HG02970 (cell line): ENCODE data around the gene LOX.

Source experiments
- ATAC-seq: cut with Tn5 transposase; IDR thresholded peaks from one replicate; pipeline ENCODE4 v1.9.1; 2021; ENCODE audit warnings: mild to moderate bottlenecking, moderate library complexity, moderate number of reproducible peaks; ENCODE audit not compliant: unreplicated experiment, low FRiP score

Gene LOX

GRCh38 chr5:122056913-122057312 is 21.1 kb downstream of the LOX start:
- ATAC-seq, result no peak

- no peak for ATAC-seq
These were observed 23.8 kb downstream of the LOX start for GRCh38 chr5:122054266-122054665.

DNA sequence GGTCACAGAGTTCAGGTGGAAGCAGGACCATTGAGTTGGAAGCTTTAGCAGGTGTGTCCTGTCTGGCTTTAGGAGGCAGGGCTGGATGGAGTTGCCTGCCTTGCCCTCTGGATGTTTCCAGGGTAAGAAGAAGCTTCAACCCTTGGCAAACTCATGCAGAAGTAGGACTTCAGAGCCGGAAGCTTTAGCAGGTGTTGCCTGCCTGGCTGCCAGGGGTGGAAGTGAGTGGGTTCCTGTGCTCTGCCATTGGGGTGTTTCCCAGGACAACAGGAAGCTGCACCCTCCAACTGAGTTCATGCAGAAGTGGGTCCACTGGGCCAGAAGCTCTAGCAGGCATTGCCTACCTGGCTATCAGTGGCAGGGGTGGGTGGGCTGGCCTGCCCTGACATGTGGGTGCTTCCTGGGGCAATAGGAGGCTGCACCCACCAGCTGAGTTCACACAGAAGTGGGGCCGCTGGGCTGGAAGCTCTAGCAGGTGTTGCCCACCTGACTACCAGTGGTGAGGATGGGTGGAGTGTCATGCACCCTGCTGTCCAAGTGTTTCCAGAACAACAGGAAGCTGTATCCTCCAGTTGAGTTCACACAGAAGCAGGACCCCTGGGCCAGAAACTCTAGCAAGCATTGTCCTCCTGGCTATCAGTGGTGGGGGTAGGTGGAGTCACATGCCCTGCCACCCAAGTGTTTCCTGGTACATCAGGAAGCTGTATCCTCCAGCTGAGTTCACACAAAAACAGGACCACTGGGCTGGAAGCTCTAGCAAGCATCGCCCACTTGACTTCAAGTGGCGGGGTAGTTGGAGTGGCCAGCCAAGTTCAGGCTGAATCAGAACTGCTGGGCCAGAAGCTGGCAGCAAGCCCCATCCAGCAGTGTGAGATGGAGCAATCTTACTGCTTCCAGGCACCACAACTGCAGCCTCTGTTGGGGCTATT is 24.6 kb downstream of the LOX start:
- ATAC-seq, result no peak

DNA sequence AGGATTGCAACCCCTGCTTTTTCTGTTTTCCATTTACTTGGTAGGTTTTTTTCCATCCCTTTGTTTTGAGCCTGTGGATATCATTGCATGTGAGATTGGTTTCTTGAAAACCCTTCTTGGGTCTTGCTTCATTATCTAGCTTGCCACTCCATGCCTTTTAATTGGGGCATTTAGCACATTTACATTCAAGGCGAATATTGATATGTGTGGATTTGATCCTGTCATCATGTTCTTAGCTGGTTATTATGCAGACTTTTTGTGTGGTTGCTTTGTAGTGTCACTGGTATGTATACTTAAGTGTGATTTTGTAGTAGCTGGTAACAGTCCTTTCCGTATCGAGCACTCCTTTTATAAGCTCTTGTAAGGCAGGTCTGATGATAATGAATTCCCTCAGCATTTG is 26.5 kb downstream of the LOX start:
- ATAC-seq, result no peak

- no peak for ATAC-seq
These were observed 27.1 kb downstream of the LOX start for GRCh38 chr5:122050959-122051358.

- no peak for ATAC-seq
These were observed 37.3 kb downstream of the LOX start for GRCh38 chr5:122040636-122041302.

GRCh38 chr5:122036326-122036725 is 41.7 kb downstream of the LOX start:
- no peak for ATAC-seq

DNA sequence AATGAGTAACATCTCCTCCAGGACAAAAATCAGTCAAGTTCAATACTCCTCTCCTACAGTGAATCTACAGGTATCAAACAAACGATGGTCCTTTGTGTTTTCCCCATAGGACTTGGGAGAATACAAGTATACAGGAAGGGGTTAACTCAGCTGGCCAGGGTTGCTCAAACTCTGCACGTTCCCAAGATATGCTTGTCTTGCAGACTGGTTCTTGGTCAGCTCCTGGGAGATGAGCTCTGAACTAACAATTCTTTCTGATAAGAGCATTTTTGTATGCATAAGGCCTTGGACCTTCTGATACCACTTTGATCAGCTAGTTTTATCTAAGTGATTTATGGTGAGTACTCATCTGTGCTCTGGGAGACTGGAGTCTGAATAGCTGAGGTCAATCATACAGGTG is 42.1 kb downstream of the LOX start:
- no peak for ATAC-seq

- no peak for ATAC-seq
These were observed 46.2 kb downstream of the LOX start for GRCh38 chr5:122031836-122032235.

DNA sequence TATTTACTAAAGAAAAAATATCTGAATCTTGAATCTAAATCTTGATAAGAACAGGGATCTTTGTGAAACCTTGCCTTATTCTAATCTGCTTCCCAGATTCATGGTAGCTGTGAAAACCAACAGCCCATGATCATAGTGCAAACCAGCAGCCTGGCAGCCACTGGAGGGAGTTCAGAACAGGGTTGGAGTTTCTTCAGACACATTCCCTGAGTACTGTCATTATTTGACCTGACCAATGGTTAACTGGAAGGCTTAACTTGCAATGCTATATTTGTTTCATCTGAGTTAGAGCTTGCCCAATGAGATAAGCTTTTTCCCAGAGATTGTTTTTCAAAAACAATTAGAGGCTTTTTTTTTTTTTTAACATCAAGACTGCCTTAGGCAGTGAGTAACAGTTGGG is 47.8 kb downstream of the LOX start:
- no peak for ATAC-seq

DNA sequence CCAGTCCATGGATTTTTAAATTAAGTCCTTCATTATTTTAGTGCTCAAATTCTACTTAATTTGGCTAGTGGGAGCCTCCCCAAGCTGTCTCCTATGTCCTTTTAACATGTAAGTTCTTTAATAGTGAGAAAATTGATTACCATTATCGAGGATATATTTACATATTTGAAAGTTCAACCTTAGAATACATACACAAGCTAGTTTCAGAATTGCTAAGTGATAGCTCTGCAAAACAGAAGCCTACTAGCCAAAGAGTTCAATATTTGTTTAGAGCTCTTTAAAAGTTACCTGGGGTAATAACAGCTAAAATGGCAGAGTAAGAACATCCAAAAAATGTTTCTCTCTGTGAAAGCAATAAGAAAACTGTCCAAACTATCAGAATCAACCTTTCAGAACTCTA is 48.2 kb downstream of the LOX start:
- no peak for ATAC-seq

GRCh38 chr5:122022966-122023365 is 55.1 kb downstream of the LOX start:
- ATAC-seq, result no peak

DNA sequence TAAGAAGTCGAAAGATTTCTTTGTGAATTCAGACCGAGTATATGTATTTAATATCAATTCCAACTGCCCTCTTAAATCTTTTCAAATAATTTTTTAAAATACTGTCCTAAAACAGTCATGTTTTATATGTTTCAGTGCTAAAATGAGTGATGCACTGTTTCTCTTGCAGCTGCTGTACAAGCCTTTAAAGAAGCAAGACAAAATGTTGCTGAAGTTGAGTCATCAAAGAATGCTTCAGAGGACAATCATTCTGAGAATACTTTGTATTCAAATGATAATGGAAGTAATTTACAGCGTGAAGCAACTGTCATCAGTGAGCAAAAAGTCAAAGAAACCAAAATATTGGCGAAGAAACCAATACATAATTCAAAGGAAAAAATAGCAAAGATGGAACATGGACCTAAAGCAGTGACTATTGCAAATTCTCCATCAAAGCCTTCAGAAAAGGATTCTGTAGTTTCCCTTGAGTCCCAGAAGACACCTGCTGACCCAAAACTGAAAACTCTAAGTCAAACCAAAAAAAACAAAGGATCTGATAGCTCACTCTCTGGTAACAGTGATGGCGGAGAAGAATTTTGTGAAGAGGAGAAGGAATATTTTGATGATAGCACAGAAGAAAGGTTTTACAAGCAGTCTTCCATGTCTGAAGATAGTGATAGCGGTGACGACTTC is 58.0 kb downstream of the LOX start:
- no peak for ATAC-seq

GRCh38 chr5:122015471-122015870 is 62.6 kb downstream of the LOX start:
- ATAC-seq, result no peak

DNA sequence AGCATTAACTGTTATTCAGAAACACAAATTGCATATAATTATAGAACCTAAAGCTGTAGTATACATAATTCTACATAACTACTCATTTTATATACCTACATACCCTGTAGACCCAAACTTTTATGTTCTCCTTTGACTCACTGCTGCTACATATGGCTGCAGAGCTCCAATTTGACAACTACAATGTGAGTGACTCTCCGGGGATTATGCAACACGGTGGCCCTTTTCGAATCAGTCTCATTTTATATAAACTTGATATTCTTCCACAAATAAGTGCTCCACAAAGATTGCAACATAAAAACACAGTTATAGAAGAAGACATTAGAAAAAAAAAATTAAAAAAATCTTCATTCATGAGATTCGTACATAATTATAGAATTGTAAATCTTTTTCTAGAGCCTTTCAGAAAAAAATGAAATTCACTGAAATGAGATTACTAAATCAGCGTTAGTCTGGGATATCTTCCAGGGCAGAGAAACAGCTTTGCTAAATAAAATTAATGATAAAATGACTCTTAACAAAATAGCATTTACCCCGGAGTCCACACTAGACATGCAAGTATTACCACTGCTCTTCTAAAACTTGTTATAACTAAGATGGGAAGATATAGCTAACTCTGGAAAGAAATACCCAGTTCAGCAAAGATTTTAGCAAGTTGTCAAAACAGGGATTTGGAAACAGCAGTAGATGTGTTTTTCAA is 63.7 kb downstream of the LOX start:
- ATAC-seq, result no peak
